NCI-H2227 treated with DMSO at 0.1 percent for 48 hours (cell line): Measurements from ENCODE around the gene ADGRL3.
"Not testable (repeated sequence)": the region's sequence is repeated elsewhere in the genome, so short reads cannot be mapped to it uniquely, and the experiment has no call there.

ENCODE experiments used
- DNase-seq: peaks from one replicate; lab custom pipeline; 2025; lab: John Stamatoyannopoulos, UW

Gene ADGRL3

DNA sequence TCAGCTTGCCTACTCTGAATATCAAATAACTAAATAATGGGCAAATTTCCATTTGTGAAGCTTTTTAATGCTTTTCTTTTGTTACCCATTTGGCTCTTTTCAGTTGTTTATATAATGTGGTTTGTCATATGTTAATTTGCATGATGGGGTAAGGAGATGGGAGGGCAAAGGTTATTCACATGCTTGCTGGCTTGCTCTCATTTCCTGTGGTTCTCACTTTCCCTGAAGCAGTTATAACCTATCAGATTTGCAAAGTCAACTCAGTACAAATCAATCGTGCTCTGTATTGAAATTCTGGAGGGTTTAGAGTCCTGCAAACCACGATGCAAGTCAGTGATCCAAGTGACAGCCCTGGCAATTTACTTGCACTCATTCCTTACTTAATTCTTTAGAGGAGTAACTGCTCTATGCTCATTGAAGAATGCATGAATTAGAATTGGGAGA lies 711.2 kb downstream of the ADGRL3 start:
- no peak for DNase-seq

DNA sequence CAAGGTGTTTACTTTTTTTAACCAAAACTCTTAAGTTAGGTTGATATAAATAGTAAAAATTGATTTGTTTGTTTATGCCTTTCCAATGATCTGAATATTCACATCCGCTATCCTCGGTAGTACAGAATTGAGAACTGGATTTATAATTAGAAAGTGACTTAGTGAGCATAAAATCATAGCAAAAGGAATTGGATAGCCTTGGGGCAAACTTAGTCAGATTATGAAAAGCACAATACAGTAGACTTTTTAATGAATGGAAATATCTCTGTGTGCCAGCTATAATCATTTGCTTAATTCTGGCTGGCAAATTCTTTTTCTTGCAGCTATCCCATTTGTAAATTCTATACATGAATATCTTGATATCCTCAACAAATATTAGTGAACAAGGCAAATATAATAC lies 713.5 kb downstream of the ADGRL3 start:
- no peak for DNase-seq

DNA sequence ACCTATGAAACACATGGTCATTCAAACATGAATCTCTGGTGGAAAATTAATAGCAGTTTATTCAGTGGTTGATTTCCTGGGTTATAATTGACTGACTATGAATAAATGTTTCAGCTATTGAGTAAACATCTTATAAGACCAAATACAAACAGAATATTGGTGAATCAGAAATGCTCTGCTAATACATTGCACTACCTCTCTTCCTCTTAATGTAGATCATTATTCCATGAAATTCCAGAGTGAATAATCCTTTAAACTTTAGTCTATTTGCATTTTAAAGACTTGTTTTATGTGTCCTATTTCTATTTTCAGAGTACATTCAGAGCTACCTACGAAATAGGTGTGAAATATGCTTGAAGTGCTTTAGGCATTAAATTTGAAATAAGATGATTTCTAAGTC lies 715.4 kb downstream of the ADGRL3 start:
- DNase-seq, result no peak

DNA sequence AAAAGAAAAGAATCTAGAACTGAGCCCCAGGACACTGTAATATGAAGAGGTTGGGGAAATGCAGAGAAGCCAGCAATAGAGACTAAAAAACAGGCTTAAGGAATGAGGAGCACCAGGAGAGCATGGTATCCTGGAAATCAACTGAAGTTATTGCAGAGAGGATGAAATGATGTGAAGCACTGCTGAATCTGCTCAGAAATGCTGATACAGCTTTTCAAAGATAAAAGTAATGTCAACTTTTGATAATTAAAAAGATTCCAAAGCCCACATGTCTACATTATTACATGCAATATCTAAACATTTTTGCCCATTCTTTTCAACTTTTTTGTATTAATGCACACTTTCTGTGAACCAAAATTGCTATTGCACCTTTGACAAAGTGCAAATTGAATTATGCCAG lies 718.4 kb downstream of the ADGRL3 start:
- no peak for DNase-seq

DNA sequence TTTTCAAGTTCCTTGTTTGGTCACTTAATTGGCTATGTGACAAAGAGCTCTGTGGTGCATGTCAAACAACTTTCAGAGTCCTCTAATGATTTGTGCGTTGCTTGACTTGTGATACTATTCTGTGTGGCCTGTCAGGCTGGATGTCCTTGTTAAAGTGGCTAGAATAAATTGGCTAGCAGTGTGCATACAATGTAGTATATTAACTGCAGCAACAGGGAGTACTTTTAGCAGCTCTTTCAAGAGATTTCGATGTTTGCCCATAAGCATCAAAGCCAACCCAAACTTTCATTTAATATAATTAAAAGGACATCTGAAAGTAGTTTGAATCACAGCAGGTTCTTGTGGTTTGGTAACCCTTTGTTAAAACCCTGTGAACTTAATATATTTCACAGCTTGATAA lies 718.9 kb downstream of the ADGRL3 start:
- no peak for DNase-seq

DNA sequence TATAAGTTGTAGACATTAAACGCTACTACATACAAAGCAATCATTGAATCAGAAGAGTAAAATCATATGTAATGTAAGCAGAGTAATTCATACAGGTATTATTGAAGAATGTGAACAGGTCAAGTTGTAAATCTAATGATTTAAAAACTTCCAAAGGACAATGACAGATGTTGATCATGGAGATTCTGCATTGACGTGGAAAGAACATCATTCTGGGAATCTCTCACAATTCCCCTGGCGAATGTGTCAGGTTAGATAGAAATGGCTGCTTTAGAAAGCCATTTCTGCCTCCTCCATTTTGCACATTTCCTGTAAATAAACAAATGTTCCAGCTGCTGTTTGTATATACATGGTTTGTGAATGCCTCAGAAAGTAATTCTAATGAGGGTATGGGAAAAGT lies 719.4 kb downstream of the ADGRL3 start:
- no peak for DNase-seq

DNA sequence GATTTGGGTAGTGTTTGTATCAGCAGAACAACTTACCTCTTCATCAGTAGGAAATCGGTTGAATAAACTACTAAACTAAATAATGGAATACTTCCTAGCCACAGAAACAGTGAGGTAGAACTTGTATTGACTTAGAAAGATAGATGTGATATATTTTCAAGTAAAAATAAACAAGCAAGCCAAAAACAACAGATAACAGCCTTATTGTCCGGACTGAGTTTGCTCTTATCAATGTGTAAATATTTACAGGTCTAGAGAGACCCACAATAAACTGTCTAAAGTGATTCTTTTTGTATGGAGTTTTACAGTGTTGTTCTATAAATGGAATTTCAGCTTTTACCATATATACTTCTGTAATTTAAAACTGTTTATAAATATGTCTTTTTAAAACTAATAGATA lies 721.8 kb downstream of the ADGRL3 start:
- DNase-seq, result no peak

DNA sequence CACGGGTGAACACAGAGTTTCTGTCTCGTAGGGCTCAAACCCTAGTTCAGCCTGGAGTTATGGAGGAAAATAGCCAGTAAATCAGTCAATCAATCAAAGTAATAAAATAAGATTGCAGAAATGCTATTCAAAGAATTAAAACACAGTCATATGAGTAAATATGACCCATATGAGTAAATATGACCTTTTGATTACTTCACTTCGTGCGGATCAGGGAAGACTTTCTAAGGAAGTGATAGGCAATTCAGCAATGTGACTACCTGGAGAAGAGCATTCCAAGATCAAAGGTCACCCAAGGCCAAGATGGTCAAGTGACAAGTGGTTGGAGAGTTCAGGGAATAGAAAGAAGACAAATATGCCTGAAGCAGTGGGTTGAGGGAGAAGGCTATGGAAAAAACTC lies 722.6 kb downstream of the ADGRL3 start:
- no peak for DNase-seq

DNA sequence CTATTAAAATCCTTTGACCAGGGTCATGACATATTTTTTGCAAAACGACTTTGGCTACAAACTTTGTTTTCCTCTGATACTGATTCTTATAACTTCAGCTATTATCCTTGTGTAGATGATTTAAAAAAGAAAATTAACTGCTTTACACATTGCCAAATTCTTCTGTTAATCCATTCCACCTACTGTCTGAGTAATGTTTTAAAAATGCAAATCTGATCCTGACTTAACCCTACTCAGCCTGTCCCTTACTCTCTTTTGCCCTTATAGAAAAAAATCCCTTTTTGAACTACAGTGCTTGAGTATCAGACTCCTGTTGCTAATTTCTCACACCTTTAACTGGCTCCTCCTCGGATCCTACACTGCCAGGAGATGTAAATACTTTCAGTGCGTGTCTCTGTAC lies 723.1 kb downstream of the ADGRL3 start:
- DNase-seq, result no peak

DNA sequence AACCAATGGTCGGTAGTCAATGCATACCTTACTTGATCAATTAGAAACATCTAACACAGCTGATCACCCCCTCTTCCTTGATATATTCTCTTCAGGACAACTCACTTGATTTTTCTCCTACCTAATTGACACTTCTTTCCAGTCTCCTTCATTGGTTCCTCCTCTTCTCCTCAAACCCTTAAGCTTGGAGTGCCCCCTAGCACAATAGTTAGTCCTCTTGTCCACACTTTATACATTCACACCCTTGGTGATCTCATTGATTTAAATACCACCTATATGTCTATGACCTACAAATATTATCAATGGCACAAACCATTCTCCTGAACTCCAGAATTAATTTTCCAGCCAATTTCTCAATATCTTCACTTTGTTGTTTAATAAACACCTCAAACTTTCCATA lies 724.0 kb downstream of the ADGRL3 start:
- no peak for DNase-seq

DNA sequence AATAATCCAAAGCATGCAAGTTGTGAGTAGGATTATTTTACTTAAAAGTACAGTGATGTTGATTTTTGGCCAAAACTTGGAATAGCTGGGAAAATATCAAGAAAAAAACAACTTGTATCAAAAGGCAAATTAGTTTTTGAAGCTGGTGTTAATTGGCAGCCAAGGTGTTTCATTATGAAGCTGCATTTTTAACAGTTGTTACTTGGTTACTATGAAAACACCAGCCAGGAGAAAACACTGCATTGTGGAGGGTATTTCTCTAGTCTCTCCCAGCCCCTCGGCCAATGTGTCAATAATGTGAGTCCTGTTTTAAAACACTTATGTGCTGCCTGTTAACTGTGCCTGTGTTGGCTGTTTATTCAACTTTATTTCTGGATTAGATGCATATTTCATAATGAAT lies 733.4 kb downstream of the ADGRL3 start:
- no peak for DNase-seq

DNA sequence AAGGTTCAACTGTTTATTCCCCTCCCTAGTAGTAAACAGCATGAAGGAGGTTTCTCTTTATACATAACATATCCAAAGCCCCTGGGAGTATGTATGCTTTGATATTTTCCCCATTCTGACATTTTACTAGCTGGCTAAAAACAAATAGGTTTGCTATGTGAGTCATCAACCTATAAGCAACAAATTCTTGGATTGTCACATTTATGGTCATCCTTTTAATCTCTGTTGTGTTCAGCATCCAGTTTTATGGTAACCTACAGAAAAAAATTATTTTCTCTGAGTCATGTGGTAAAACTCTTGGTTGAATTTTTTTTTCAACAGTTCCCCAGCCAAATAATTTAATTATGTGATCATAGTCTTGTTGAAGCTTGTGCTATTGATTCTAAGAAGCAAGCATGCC lies 734.1 kb downstream of the ADGRL3 start:
- no peak for DNase-seq

DNA sequence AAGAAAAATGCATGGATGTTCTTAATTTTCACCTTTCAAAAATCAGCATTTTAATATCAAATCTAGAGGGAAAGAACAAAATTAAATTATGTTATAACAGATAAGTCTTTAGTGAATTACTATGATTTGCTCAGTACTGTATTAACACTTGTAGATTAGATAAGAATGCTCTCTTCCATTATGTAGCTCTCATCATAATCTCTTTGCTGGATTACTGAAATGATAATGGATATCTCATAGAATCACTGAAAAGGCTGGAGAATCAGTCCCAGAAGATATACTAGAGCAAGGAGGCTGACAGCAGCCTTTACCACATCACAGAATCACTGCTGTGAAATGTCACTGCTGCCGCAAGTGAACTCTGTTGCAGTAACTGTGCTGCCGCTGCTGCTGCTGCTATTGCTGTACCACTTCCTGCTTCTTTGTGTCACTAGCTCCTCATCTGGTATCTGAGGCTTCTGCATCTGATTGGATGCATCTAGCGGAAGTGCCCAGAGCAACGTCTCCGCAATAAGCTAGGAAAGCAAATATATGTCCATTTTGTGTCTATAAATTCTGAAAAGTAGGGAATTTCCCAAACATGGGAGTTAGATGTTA lies 738.2 kb downstream of the ADGRL3 start:
- no peak for DNase-seq

DNA sequence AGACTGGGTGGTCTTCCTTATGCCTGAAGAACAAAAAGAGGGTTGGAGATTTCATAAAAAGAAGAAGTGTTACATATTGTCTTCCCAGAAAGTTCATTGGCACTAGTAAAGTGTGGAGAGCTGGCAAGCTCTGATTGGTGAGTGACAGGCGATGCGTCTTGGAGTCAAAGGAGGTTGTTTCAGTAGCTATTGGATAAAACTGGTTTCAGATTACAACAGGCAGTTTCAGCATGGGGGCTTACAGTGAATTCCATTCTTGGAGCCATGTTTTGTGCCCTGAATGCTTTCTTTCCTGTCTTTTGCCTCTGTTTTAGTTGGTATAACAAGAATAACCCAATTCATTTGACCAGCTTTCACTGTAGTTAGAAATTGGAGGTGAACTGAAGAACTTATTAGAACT lies 750.5 kb downstream of the ADGRL3 start:
- DNase-seq, result no peak

DNA sequence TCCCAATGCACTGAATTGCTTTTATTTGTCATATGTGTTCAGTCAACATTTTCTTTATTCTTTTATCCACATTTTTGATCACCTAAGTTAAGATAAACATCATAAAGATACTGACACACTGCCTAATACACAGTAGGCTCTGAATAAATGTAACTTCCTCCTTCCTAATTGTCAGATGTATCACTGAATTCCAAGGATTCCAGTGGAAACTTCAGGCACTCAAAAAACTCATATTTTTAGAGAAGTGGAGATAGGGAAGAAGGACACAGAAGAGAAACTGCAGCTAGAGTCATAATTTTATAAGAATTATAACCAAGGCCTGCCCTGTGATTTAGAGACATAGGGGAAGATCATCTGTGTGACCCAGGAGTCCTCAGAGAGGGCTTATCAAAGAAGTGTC lies 753.3 kb downstream of the ADGRL3 start:
- DNase-seq, result no peak

DNA sequence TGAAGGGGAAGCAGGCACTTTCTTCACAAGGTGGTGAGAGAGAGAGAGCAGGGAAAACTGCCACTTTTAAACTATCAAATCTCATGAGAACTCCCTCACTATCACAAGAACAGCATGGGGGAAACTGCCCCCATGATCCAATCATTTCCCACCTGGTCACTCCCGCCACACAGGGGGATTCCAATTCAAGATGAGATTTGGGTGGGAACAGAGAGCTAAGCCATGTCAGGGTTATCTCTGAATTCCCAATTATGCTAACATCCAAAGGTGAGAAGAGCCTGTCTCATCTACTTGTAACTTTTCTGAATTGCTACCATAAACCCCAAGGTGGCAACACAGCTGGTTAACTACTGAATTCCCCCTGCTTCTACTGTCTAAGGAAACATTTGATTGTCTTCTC lies 758.5 kb downstream of the ADGRL3 start:
- DNase-seq, result no peak

DNA sequence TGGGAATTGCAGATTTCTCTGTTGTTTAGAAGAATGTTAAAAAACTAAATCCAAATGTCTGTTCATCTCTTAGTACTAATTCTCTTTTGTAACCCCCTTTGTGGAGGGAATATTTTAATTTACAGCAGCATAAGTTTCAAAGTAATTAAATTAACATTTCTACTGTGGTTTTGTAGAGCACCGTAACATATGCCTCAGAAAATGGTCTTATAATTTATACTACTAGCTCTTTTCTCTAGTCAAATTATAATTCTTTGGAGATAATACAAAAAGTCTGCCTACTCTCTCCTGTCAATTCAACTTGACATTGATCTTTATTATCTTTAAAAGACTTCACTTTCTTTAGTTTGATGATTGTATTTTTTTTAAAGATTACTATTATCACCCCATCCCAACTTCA lies 759.0 kb downstream of the ADGRL3 start:
- no peak for DNase-seq

DNA sequence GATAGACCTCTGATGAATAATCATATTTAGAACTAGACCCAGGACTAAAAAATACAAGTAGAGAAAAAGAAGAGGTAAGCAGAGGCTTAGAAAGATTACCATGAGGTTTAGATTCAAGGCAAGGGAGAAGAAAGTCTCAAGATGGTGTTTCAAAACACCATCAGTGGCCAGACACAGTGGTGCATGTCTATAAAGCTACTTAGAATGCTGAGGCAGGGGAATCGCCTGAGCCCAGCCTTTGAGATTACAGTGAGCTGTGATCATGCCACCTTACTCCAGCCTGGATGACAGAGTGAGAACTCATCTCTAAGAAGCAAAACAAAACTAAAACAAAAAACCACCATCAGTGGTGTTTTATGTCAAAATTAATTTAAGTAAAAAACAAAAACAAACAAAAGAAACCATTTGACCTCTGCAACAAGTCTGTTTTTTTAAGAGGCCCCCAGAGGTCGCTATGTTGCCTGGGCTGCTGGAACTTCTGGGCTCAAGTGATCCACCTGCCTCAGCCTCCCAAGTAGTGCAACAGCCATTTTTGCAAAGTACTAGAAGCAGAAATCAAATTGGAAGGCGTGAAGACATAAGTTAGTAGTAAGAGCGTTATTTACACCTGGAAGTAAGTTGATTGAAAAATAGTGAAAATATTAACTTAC lies 784.3 kb downstream of the ADGRL3 start:
- no peak for DNase-seq

DNA sequence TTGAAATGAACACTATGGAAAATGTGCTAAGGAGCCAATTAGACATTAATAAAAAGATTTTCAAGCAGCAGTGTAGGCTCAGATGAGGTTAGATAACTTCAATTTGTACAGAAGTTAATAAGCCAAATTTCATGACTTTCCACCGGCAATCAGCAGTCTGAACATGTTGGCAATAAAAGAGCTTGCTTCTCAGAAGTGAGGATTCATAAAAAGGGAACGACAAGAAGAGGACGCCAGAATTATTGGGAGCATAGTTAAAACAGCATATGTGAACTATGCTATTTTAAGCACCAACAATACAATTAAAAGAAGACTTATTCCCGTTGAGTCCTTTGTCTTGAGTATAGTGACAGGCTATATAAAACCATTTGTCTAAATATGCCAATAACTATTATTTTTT lies 785.3 kb downstream of the ADGRL3 start:
- DNase-seq, result no peak

DNA sequence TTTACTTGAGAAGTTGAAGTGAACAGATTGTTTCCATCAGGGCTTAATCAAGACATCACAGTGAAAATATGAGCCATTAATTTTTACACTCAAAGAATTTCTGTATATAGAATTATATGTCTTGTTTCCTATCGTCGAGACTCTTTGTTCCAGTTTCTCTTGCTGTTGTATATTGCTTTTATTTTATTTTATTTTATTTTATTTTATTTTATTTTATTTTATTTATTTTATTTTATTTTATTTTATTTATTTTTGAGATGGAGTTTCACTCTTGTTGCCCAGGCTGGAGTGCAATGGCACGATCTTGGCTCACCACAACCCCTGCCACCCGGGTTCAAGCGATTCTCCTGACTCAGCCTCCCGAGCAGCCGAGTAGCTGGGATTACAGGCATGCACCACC lies 786.8 kb downstream of the ADGRL3 start:
- DNase-seq, result not testable (repeated sequence)

DNA sequence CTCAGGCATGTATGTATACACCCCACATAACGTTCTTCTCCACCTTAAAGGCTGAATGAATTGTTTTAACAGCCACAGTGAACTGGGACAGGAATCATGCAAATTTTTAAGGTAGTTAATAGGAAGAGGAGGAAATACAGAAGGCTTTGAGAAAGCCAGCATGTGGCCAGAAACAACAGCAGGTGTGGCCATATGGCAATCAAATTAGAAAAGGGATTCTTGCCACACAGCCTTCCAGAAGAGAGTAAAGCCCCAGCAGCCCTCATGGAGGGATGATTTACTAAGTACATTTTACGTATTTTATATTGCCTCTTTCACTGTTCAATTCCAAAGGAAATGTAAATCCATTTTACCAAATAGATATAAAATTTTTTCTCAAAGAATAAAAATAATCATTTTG lies 792.2 kb downstream of the ADGRL3 start:
- DNase-seq, result no peak

DNA sequence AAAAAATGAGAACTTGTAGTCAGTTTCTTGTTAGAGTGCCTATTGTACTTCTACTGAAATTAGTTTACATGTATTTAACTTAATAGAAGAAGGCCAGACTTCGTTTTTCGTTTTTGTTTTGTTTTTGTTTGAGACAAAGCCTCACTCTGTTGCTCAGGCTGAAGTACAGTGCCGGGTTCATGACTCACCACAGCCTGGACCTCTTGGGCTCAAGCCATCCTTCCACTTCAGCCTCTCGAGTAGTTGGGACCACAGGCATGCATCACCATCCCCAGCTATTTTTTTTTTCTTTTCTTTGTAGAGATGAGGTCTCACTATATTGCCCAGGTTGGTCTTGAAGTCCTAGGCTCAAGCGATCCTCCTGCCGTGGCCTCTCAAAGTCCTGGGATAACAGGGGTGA lies 793.9 kb downstream of the ADGRL3 start:
- DNase-seq, result no peak

DNA sequence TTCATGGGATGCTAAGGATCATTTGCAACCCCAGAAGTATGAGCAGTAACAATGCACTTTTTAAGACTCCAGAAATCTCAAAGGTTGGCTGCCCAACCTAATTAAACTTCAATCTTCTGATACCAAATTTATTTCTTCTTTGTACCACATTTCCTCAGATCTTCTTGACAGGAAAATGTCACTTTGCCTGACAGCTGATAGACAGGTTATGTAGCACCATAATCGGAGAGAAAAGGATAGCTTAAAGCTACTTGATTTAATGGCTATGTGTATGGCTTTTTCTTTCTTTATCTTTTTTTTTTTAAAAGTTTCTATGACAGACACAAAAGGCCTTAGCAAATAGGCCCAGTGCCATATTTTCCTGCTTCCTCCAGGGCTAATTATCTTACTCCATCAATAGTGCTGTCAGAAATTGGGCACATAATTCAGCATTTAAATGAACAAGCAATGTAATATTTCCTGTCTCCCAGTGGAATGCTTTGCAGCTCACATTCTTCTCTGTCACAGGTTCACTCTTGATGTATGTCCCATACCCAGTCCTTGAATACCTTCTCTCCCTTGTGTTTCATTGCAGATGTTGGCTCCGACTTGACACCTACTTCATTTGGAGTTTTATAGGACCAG lies 795.7 kb downstream of the ADGRL3 start:
- no peak for DNase-seq

DNA sequence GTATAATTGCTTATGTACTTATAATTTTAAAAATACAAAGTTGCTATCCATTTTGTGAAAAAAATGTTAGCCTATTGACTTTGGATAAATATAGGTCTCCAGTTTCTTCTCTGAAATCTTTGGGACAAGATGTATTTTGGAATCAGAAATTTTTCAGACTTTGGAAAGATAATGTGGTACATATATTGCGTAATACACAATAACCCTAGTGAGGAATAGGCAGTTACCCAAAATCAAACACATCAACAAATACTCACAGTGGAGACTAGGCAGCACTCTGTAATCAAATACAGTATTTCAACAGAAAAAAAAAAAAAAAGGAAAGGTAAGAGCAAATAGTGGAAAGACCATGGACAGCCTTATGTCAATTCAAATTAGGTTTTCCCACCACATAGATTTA lies 796.8 kb downstream of the ADGRL3 start:
- DNase-seq, result no peak
